IPS-15b (cell line): ENCODE data around the gene HERC5.
A peak's percentile ranks its signal among the peaks of the same experiment; 100 is the strongest.

ENCODE experiments used
- H3K27me3 ChIP-seq: one replicate; pipeline ENCODE4 v1.6.1; 2013; ENCODE audit warnings: low read length; ENCODE audit not compliant: control insufficient read depth, insufficient read depth
- H3K36me3 ChIP-seq: one replicate; pipeline ENCODE4 v1.6.1; 2013; ENCODE audit warnings: low read length; ENCODE audit not compliant: control insufficient read depth, insufficient read depth
- H3K4me1 ChIP-seq: one replicate; pipeline ENCODE4 v1.6.1; 2013; ENCODE audit warnings: mild to moderate bottlenecking, low read length; ENCODE audit not compliant: control insufficient read depth, insufficient read depth
- H3K4me3 ChIP-seq: one replicate; pipeline ENCODE4 v1.5.1; 2013; ENCODE audit warnings: low read depth, low read length
- H3K9ac ChIP-seq: one replicate; pipeline ENCODE4 v1.6.1; 2013; ENCODE audit warnings: low read depth, mild to moderate bottlenecking, low read length
- H3K9me3 ChIP-seq: one replicate; pipeline ENCODE4 v1.6.1; 2013; ENCODE audit warnings: mild to moderate bottlenecking, low read length; ENCODE audit not compliant: control insufficient read depth, insufficient read depth

HERC5 gene

DNA sequence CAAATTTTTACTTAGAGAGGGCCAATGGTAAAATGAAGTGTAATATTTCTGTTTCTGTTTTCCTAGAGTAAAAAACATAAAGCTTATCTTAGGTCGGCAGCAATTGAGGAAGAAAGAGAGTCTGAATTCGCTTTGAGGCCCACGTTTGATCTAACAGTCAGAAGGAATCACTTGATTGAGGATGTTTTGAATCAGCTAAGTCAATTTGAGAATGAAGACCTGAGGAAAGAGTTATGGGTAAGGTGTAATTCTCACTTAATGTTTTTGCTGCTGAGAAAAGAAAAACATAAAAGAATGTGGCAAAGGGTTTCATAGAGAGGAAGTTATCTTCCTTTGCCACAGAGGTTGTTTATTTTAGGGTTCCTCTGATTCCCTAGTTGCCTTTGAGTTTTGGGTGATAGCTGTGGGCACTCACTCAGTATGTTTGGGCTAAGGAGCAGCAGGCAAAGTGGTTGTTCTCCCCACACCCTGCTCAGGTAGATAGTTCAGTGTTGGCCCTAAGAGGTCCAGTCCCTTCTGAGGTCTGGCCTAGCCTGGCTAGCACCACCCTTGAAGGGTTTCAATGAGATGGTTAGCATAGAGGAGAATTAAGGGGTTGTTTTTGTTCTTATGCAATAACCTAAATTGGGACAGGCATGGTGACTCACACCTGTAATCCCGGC is 32.3 kb downstream of the HERC5 start:
- Histone ChIP-seq H3K27me3 (no peaks in the 10 kb centered on the region), H3K4me1 (no peaks in the 10 kb centered on the region), H3K9me3 (no peaks in the 10 kb centered on the region), H3K36me3 (peaks cover 6% of the 10 kb centered on the region), H3K9ac (no peak overlapping the region), H3K4me3 (no peak overlapping the region)

DNA sequence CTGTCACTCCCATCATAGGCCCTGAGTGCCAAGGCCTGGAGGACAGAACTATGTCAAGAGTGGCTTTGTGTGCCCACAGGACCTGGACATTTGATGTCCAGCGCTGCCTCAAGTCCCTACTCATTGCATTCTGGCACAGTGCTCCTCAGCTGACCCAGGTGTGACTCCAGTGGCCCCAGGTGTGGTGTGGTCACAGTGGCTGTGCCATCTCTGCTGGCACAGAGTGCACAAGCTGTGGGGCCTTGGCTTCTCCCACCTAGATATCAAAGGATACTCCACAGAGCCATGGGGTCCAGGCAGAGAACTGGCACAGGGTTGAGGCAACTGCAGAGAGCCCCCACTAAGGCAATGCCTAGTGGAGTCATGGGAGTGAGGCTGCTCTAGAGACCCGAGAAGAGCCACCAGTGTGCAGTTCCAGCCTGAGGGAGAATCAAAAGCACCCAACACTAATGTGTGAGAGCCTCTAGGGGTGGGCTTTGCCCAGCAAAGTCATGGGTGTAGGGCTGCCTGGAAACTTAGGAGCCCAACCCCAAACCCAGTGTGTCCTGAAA is 41.0 kb downstream of the HERC5 start:
- Histone ChIP-seq H3K36me3 (peaks cover 6% of the 10 kb centered on the region), H3K4me1 (no peaks in the 10 kb centered on the region), H3K9ac (no peak overlapping the region), H3K4me3 (no peak overlapping the region), H3K27me3 (no peaks in the 10 kb centered on the region), H3K9me3 (no peaks in the 10 kb centered on the region)

DNA sequence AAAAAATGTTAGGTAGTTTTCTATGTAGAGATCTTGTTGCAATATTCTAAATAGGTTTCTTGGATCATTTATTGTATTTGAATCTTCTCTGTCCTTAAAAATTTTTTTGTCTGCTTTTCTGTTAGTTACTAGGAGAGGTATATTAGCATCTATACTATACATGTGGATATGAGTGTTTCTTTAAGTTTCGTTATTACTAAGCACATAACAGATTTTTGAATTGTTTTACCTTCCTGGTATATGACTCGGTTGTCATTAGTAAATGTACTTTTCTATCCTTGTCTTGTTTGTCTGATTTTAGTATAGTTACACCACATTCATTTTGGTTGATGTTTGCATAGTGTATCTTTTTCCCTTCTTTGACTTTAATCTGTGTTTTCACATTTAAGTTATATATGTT is 46.4 kb downstream of the HERC5 start:
- Histone ChIP-seq H3K36me3 (no peaks in the 10 kb centered on the region), H3K4me3 (no peak overlapping the region), H3K9ac (no peak overlapping the region), H3K9me3 (no peaks in the 10 kb centered on the region), H3K27me3 (no peaks in the 10 kb centered on the region), H3K4me1 (no peaks in the 10 kb centered on the region)

DNA sequence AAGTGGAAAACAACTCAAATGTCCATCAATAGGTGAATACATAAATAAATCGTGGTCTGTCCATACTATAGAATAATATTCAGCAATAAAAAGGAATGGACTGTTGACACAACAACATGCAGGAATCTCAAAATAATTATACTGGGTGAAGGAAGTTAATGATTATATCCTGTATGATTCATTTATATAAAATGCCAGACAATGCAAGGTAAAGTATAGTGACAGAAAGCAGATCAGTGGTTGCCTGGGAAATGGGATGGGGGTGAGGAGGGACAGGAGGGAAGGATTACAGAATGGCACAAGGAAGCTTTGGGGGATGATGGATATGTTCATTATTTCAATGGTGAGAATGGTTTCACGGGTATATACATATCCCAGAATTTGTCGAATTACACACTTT is 54.3 kb downstream of the HERC5 start:
- H3K4me1 ChIP-seq, result no peaks in the 10 kb centered on the region
- no peak overlapping the region for H3K4me3 ChIP-seq
- H3K9me3 ChIP-seq, result no peaks in the 10 kb centered on the region
- H3K27me3 ChIP-seq, result no peaks in the 10 kb centered on the region
- no peak overlapping the region for H3K9ac ChIP-seq
- H3K36me3 ChIP-seq, result no peaks in the 10 kb centered on the region

DNA sequence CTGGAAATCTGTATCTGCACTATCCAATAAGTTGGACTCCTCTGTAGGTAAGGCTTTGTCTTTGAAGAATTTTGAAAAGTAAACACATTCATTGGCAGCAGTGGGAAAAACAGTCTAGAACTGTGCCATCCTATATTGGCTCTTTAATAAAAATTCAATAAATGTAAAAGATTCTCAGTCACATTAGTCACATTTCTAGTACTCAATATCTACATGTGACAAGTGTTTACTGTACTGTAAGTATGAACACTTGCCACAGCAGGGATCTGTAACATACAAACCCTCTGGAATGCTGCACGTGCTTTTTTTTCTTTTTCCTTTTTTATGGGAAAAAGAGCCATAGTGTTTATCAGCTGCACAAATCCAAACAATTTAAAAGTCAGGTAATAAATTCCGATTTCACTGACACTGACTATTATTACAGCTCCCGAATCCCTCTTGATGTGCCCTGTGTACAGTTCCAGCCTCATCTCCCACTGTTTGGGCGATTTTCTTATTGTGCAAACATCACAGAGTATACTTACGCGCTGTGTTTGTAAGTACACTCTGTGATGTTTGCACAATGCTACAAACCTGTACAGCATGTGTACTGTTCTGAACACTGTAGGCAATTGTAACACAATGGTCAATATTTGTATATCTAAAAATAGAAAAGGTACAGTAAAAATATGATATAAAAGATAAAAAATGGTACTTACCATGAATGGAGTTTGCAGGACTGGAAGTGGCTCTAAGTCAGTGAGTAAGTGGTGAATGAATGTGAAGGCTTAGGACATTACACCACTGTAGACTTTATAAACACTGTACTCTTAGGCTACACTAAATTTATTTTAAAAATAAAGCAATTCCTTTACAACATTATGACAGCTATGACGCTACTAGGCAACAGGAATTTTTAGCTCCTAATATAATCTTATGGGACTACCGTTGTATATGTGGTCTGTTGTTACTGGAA is 57.9 kb downstream of the HERC5 start:
- H3K9me3 ChIP-seq, result no peaks in the 10 kb centered on the region
- no peak overlapping the region for H3K4me3 ChIP-seq
- H3K27me3 ChIP-seq, result no peaks in the 10 kb centered on the region
- no peaks in the 10 kb centered on the region for H3K4me1 ChIP-seq
- no peak overlapping the region for H3K9ac ChIP-seq
- no peaks in the 10 kb centered on the region for H3K36me3 ChIP-seq

DNA sequence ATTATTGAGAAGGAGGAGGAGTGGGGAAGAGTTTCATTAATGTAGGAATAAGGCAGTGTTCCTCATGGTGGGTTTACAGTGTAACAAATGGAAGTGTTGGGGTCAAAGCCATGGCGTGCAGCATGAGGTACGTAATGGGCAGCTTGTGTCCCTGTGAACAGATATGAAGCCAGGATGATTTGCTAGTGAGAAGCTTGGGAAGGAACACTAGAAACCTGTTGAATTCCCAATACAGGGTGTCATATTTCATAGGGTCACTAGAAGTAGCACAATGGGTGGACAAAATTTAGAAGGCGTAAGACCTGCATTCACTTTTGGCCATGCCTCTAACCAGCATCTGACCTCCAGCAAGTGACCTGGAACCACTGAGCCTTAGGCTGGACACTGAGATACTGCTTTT is 59.8 kb downstream of the HERC5 start:
- peaks cover 2% of the 10 kb centered on the region for H3K36me3 ChIP-seq
- no peaks in the 10 kb centered on the region for H3K4me1 ChIP-seq
- H3K9me3 ChIP-seq, result no peaks in the 10 kb centered on the region
- no peaks in the 10 kb centered on the region for H3K27me3 ChIP-seq
- H3K9ac ChIP-seq, result no peak overlapping the region
- H3K4me3 ChIP-seq, result no peak overlapping the region

DNA sequence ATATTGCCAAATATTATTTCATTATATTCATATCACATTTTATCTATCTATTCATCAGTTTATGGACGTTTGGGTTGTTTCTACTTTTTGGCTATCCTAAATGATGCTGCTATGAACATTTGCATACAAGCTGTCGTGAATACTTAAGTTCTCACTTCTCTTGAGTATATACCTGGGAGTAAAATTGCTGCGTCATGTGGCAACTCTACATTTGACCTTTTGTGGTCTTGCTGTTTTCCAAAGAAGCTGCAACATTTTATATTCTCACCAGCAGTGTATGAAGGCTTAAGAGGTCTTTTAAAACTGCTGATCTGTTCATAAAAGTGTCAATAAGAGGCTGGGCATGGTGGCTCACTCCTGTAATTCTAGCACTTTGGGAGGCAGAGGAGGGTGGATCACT is 60.9 kb downstream of the HERC5 start:
- Histone ChIP-seq H3K36me3 (peaks cover 2% of the 10 kb centered on the region), H3K27me3 (no peaks in the 10 kb centered on the region), H3K9me3 (no peaks in the 10 kb centered on the region), H3K9ac (no peak overlapping the region), H3K4me1 (no peaks in the 10 kb centered on the region), H3K4me3 (no peak overlapping the region)

DNA sequence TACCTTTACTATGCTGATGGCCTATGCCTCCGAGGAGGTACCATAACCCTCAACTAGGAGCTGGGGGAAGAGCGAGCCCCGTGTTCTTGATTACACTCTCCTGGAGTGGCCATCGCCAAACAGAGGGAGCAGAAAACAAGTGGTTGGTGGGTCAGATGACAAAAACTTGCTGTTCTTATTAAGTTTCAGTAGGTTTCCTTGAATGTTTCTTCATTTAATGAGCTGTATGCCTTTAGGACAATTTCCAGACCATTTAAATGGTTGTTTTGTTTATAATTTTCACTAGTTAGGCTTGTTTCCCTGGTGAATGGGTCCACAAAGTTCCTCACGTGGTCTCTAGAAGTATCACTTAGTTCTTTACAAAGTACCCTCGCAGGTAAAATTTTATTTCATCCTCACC is 62.0 kb downstream of the HERC5 start:
- Histone ChIP-seq H3K27me3 (no peaks in the 10 kb centered on the region), H3K4me3 (no peak overlapping the region), H3K9ac (no peak overlapping the region), H3K9me3 (no peaks in the 10 kb centered on the region), H3K36me3 (peaks cover 2% of the 10 kb centered on the region), H3K4me1 (no peaks in the 10 kb centered on the region)

DNA sequence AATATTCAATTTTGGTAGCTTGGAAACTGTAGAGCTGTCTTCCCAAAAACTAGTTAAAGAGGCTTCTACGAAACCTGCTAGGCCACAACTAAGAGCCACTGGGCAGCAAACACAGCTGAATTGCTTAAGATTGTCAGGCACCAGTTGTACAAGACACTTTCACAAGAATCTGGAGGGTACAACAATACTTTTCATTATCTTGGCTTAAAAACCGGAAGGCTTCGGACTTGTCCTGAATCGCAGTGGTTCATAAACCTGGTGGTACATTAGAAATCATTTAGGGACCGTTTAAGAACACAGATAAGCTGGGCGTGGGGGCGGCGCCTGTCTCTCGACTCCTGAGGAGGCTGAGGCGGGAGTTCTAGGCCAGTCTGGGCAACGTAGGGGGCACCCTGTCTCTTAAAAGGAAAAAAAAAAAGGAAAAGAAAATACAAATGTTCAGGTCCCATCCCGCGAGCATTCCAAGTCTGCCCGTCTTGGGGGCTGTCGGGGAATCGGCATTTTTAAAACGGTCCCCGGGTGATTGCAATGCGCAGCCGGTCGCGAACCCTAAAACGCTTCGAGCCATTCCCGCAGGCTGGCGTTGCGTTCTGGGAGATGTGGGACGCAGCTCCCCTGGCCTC is 65.9 kb downstream of the HERC5 start:
- Histone ChIP-seq H3K4me1 (peaks cover 3% of the 10 kb centered on the region), H3K36me3 (peaks cover 2% of the 10 kb centered on the region), H3K9me3 (no peaks in the 10 kb centered on the region), H3K9ac (peak overlapping the region; percentile 93), H3K27me3 (no peaks in the 10 kb centered on the region), H3K4me3 (peak overlapping the region; percentile 84)

DNA sequence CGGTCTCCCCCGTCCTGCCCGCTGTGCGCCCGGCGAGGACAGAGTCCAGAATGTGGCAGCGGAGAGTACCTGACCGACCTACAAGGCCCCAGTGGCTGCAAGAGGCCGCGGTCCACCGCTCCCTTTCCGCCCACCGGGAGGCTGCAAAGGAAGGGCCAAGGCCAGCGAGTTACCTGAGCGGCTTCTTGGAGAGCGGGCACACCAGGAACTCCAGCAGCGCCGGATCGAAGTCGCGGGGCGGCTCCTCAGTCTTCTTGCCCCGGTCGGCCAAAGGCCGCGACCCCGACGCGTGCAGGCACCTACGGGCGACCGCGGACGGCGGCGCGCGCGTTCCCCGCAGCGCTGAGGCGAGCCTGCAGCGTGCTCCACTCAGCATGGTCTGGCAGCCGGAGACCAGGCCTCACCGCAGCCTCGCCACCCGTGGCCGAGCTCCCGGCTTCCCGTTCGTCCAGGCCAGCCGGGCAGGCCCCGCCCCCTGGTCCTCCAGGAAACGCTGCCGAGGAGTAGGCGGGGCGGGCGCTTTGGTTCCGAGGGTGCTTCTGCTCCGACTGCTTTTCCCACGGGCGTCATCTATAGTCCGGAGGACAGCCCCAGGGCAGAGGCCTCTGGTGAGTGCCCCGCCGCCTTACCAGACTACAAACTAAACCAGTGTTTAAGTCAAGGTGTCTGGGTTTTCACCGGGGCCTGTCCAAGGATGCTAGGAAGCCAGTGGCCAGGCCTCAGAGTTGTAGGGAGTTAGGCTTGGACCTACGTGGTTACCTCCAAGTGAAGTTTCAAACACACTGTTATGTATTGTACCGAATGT is 66.6 kb downstream of the HERC5 start, which contains the start of gene PYURF:
Gene PYURF, minus strand, starts transcription at position 452 of the 805 bp plus-strand sequence. Its CDS starts 76 bp downstream, at position 376.
- H3K36me3 ChIP-seq, result peaks cover 2% of the 10 kb centered on the region
- H3K4me3 ChIP-seq, result peak within 1 kb of the TSS; percentile 84

DNA sequence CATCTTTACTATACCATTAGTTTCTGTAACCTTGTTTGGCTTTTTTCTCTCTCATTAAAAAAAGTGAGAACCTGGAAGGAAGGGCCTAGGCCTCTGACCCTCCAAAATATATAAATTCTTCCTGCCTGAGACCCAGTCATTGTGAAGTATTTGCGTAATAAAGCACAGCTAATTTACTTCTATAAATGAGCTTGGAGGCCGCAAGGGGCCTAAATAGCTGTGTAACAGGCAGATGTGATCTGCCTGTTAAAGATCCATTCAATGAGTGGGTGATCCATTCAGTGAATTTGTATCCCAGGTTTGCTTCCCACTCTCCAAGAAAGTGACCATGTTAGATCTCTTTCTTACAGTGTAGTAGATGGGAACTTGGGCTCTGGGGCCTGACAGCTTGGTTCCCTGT is 67.3 kb downstream of the HERC5 start:
- Histone ChIP-seq H3K9me3 (no peaks in the 10 kb centered on the region), H3K4me3 (peak overlapping the region; percentile 84), H3K27me3 (no peaks in the 10 kb centered on the region), H3K4me1 (peaks cover 3% of the 10 kb centered on the region), H3K36me3 (peaks cover 2% of the 10 kb centered on the region), H3K9ac (no peak overlapping the region)

More for the DNA sequence above, 66.6 kb downstream of the HERC5 start, which contains the start of gene PYURF:
- Histone ChIP-seq H3K27me3 (no peaks in the 10 kb centered on the region), H3K9me3 (no peaks in the 10 kb centered on the region), H3K9ac (peak within 1 kb of the TSS; percentile 93), H3K4me1 (peaks cover 3% of the 10 kb centered on the region)
